D721Med (cell line): Measurements from ENCODE around the gene DNAJC12.

ENCODE experiments used
- DNase-seq: peaks from one replicate; pipeline ENCODE4 v3.0.0; 2011; ENCODE audit warnings: low spot score; ENCODE audit not compliant: insufficient read length
- FAIRE-seq: peaks from 2 replicates; lab custom pipeline; 2011; peaks lifted over from hg19 to GRCh38; lab: Jason Lieb, UNC
- TF ChIP-seq, protein P1 (sequence below): IDR thresholded peaks from 2 replicates; pipeline ENCODE4 v1.5.1; 2012; ENCODE audit warnings: mild to moderate bottlenecking, control low read depth; ENCODE audit not compliant: insufficient read depth; ENCODE audit errors: missing control alignments

The DNAJC12 gene

DNA sequence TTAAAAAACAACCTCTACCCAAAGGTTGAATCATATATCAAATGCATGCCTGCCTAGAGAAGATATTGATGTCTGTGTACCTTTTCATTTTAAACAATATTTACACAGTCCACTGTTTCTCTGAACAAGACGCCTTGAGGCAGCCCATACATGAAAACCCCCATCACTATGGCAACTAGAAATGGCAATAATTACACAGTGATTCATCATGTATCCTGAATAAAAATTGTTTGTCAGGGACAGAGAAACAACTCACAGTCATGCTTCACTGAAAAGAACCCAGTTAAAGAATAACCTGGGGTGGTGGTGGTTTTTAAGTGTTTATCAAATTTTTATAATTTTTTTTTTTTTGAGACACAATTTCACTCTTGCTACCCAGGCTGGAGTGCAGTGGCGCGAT, 19.7 kb downstream of the DNAJC12 start:
- FAIRE-seq (no peak), DNase-seq (no peak)
- TF ChIP-seq, protein P1, sequence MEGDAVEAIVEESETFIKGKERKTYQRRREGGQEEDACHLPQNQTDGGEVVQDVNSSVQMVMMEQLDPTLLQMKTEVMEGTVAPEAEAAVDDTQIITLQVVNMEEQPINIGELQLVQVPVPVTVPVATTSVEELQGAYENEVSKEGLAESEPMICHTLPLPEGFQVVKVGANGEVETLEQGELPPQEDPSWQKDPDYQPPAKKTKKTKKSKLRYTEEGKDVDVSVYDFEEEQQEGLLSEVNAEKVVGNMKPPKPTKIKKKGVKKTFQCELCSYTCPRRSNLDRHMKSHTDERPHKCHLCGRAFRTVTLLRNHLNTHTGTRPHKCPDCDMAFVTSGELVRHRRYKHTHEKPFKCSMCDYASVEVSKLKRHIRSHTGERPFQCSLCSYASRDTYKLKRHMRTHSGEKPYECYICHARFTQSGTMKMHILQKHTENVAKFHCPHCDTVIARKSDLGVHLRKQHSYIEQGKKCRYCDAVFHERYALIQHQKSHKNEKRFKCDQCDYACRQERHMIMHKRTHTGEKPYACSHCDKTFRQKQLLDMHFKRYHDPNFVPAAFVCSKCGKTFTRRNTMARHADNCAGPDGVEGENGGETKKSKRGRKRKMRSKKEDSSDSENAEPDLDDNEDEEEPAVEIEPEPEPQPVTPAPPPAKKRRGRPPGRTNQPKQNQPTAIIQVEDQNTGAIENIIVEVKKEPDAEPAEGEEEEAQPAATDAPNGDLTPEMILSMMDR: no peak

DNA sequence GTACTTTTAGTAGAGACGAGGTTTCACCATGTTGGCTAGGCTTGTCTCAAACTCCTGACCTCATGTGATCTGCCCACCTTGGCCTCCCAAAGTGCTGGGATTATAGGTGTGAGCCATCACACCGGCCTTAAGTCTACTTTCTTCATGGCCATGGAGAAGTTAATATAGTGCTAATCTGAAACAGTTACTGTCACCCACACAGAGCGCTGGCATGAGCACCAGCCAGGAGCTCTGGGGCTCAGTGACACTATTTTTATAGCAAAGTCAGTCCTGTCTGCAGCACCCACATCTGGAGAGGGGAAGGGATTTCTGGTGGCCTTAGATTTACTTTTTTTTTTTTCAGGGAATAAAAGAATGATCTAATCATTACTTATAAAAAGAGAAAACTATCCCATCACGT, 21.3 kb downstream of the DNAJC12 start:
- DNase-seq: no peak
- TF ChIP-seq, protein P1: no peak
- no peak for FAIRE-seq

DNA sequence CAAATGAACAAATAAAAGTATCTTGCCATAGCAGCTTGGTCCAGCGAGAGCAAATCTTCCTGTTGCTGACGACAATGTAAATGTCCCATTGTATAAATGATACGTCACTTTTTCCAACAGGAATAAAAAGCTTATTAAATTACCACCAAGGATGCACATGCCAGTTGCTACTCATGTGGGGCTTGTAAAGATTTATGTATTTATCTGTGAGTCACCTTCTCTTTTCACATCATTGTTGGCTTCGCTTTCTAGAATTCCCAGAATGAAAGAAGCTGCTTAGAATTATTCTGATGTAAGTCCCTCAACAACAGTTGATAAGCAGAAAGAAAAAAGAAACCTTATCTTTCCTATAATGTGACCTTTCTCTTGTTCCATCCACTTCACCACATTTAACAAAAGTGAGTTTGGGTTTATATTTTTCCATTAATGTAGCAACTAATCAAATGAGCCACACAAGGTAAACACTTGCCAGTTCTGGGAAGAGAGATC, 22.4 kb downstream of the DNAJC12 start:
- TF ChIP-seq, protein P1: no peak
- DNase-seq (no peak), FAIRE-seq (no peak)

DNA sequence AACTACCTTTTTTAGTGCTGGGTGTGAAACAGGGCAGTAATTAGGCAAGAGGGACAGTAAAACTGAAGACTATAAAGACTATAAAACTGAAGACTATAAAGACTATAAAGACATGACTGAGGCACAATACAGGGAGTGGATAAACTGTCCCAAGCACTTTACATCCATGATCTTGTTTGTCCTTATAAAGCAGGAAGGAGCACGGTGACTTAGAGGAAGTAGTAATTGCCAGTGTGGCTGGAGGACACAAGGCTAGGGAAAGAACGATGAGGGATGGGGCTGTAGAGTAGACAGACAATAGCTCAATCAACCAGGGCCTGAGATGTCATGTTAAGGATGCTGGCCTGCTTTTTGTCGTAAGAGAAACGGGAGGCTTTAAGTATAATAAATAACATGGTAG, 26.0 kb downstream of the DNAJC12 start:
- FAIRE-seq (no peak), DNase-seq (no peak)
- TF ChIP-seq, protein P1: no peak

DNA sequence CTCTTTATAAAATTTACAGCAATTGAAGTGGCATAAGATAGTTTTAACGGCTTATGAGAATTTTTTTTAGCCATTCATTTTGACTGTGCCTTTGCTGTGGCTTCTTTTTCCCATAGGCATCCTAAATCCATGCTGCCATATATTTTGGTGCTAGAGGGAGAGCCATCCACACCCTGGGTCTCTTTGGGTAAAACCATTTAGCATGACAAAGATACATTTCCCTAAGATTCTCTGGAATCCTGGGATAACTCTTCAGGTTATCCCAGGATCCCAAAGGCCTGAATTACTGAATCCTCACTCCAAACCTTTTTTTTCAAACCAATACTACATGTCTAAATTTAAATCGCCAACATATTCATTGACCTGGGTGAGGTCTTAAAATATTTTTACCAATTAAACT, 28.9 kb downstream of the DNAJC12 start:
- no peak for FAIRE-seq
- TF ChIP-seq, protein P1: no peak
- DNase-seq: no peak

DNA sequence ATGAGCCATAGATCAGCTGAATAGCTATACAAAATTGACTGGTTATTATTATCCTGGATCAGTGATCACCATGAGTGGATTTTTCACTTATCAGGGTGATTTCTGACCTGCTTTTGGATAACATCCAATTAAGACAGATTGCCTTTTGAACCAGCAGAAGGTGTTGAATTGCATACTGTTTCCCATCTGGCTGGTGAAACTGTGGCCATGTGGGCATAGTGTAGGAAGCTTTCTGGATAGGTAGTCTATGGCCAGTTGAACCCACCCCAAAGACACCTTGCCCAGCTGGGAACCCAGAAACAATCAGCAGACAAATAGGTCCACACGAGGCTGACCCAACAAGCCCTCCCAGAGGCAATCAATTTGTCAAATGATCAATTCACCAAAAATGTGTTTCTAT, 29.3 kb downstream of the DNAJC12 start:
- no peak for DNase-seq
- no peak for FAIRE-seq
- TF ChIP-seq, protein P1: no peak

DNA sequence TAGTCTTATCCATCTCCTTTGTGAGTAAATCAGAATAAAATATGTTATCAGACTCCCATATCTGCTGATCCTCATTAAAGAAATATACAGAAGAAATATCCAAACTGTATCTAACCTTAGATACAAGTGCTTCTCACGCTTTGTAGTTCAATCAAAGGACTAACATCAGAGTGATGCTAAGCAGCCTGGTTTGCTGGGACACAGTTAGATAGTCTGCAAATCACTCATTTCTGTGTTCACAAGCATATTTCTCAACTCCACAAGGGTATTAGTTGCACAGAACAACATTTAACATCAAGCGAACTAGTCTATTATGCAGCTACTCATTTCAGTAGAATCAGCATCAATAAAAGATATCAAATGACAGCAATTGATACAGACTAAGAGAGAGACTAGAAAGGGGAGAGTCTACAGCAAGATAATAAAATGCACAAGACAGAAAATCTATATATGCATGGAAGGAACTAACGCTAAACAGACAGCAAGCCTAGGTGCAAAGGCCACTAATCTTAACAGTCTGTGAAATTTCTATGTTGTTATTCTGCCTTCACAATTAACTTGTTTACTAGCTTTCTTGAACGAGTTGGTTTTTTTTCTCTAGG, 30.0 kb downstream of the DNAJC12 start:
- TF ChIP-seq, protein P1: no peak
- no peak for FAIRE-seq
- DNase-seq: no peak
